OCI-LY3 (cell line): ENCODE results near the gene ASCL4.

ENCODE experiments used
- H2AFZ ChIP-seq: fragments of 200-600, 300-600 bp; shearing (Covaris generic); 2 replicates; pipeline ENCODE4 v1.6.0; 2014; ENCODE audit warnings: antibody characterized with exemption, low read depth, low read length
- H3K27ac ChIP-seq: fragments of 200-600, 300-600 bp; sonication (generic); 2 replicates; pipeline ENCODE4 v1.5.1; 2014; ENCODE audit warnings: mild to moderate bottlenecking, low read length, moderate library complexity, mixed read lengths
- H3K27me3 ChIP-seq: fragments of 200-600, 300-600 bp; sonication (generic); 2 replicates; pipeline ENCODE4 v1.6.1; 2014; ENCODE audit warnings: low read depth, low read length, mixed read lengths
- H3K36me3 ChIP-seq: fragments of 200-600, 300-600 bp; sonication (generic); replicated peaks from 2 replicates; pipeline ENCODE3; 2014; ENCODE audit warnings: low read depth, low read length, mixed read lengths
- H3K4me1 ChIP-seq: fragments of 300-600, 200-600 bp; sonication (generic); 2 replicates; pipeline ENCODE4 v1.6.1; 2014; ENCODE audit warnings: low read length, mixed read lengths
- H3K4me2 ChIP-seq: fragments of 200-600, 300-600 bp; sonication (generic); 2 replicates; pipeline ENCODE4 v1.6.1; 2014; ENCODE audit warnings: low read length, mixed read lengths
- H3K4me3 ChIP-seq: fragments of 300-600, 200-600 bp; sonication (generic); 2 replicates; pipeline ENCODE4 v1.5.1; 2014; ENCODE audit warnings: antibody characterized with exemption, mild to moderate bottlenecking, low read length, moderate library complexity
- H3K79me2 ChIP-seq: fragments of 300-600, 200-600 bp; shearing (Covaris generic); 2 replicates; pipeline ENCODE4 v1.6.1; 2014; ENCODE audit warnings: mild to moderate bottlenecking, low read length, mixed read lengths
- H3K9ac ChIP-seq: fragments of 300-600, 200-600 bp; shearing (Covaris generic); 2 replicates; pipeline ENCODE4 v1.6.0; 2014; ENCODE audit warnings: mild to moderate bottlenecking, low read length, moderate library complexity
- H3K9me3 ChIP-seq: fragments of 200-600, 300-600 bp; shearing (Covaris generic); 2 replicates; pipeline ENCODE4 v1.6.1; 2014; ENCODE audit warnings: low read length, mixed read lengths; ENCODE audit not compliant: insufficient read depth
- H4K20me1 ChIP-seq: fragments of 200-600, 300-600 bp; sonication (generic); 2 replicates; pipeline ENCODE4 v1.6.1; 2016; ENCODE audit warnings: low read length, mixed read lengths; ENCODE audit not compliant: insufficient read depth
- CTCF ChIP-seq: fragments of 200-600, 300-600 bp; sonication (generic); IDR thresholded peaks from 2 replicates; pipeline ENCODE4 v1.5.1; 2014; ENCODE audit warnings: antibody characterized with exemption, low read length, low read depth
- EZH2phosphoT487 ChIP-seq: fragments of 200-600 bp; shearing (Covaris generic); IDR thresholded peaks from 2 replicates; pipeline ENCODE4 v1.6.1; 2018; ENCODE audit warnings: antibody characterized with exemption, mixed run types, low read depth

ASCL4 gene

GRCh38 chr12:107803092-107803491 is 28.6 kb downstream of the ASCL4 start:
- Histone ChIP-seq H3K27ac (no peak overlapping the region), H3K9me3 (no peaks in the 10 kb centered on the region), H3K4me3 (no peak overlapping the region), H3K9ac (no peak overlapping the region), H3K27me3 (0 out of 2 replicates have a peak, but pooled peaks cover 8% of the 10 kb centered on the region), H4K20me1 (no peaks in the 10 kb centered on the region), H3K79me2 (no peaks in the 10 kb centered on the region), H3K36me3 (no peaks in the 10 kb centered on the region), H3K4me2 (no peak overlapping the region), H3K4me1 (peaks cover 13% of the 10 kb centered on the region), H2AFZ (no peak overlapping the region)
- TF ChIP-seq EZH2phosphoT487, result no peak
- no peak for TF ChIP-seq CTCF

- Histone ChIP-seq H3K36me3 (no peaks in the 10 kb centered on the region), H3K27me3 (0 out of 2 replicates have a peak, but pooled peaks cover 8% of the 10 kb centered on the region), H3K4me3 (no peak overlapping the region), H3K79me2 (no peaks in the 10 kb centered on the region), H3K4me1 (peaks cover 11% of the 10 kb centered on the region), H3K9me3 (no peaks in the 10 kb centered on the region), H4K20me1 (no peaks in the 10 kb centered on the region), H3K9ac (no peak overlapping the region), H3K4me2 (no peak overlapping the region), H3K27ac (no peak overlapping the region), H2AFZ (no peak overlapping the region)
- TF ChIP-seq EZH2phosphoT487, result no peak
- no peak for TF ChIP-seq CTCF
These were observed 31.1 kb downstream of the ASCL4 start for GRCh38 chr12:107805488-107806180.

GRCh38 chr12:107807471-107808150 is 33.1 kb downstream of the ASCL4 start:
- H3K36me3 ChIP-seq, result no peaks in the 10 kb centered on the region
- TF ChIP-seq EZH2phosphoT487, result no peak
- no peak for TF ChIP-seq CTCF

GRCh38 chr12:107817250-107817649 is 42.7 kb downstream of the ASCL4 start:
- Histone ChIP-seq H4K20me1 (no peaks in the 10 kb centered on the region), H2AFZ (no peak overlapping the region), H3K4me2 (no peak overlapping the region), H3K4me1 (no peaks in the 10 kb centered on the region), H3K4me3 (no peak overlapping the region), H3K9ac (no peak overlapping the region), H3K27me3 (0 out of 2 replicates have a peak, but pooled peaks cover 3% of the 10 kb centered on the region), H3K36me3 (no peaks in the 10 kb centered on the region), H3K79me2 (no peaks in the 10 kb centered on the region), H3K27ac (no peak overlapping the region), H3K9me3 (peaks cover 9% of the 10 kb centered on the region; the same call in 1 of the 2 replicates)
- TF ChIP-seq EZH2phosphoT487 (no peak), CTCF (no peak)

More at GRCh38 chr12:107807471-107808150, 33.1 kb downstream of the ASCL4 start:
- H3K79me2 ChIP-seq, result no peaks in the 10 kb centered on the region
- no peaks in the 10 kb centered on the region for H4K20me1 ChIP-seq
- H3K4me1 ChIP-seq, result no peaks in the 10 kb centered on the region
- H2AFZ ChIP-seq, result no peak overlapping the region
- H3K4me3 ChIP-seq, result no peak overlapping the region
- H3K9ac ChIP-seq, result no peak overlapping the region
- 0 out of 2 replicates have a peak, but pooled peaks cover 10% of the 10 kb centered on the region for H3K27me3 ChIP-seq
- no peak overlapping the region for H3K27ac ChIP-seq
- H3K9me3 ChIP-seq, result no peaks in the 10 kb centered on the region
- no peak overlapping the region for H3K4me2 ChIP-seq
